OCI-LY7 (cell line): ENCODE results near the gene FTO. TPM values are rescaled to one million over a fixed set of nuclear protein-coding genes. Genes with fewer than 3 reads are reported as not detected.

Experiments
- BruUV-seq: library from RNA; stranded (reverse); fragments of 400-500 nt; replicated peaks from 2 replicates; lab custom pipeline; 2021; lab: Mats Ljungman, UMichigan
- CTCF ChIA-PET: fragments of 300-600 bp; sonication (Branson Sonifier 250); formaldehyde crosslinking; loops from one replicate; lab custom pipeline; 2022; ENCODE audit warnings: antibody characterized with exemption; ENCODE audit not compliant: unreplicated experiment; lab: Charles Lee
- POLR2A ChIA-PET: fragments of 300-600 bp; sonication (Branson Sonifier 250); formaldehyde crosslinking; loops from one replicate; lab custom pipeline; 2022; ENCODE audit warnings: antibody characterized with exemption; lab: Charles Lee
- DNase-seq: peaks from one replicate; pipeline ENCODE4 v3.0.0-alpha.2; 2015; ENCODE audit warnings: low spot score
- H2AFZ ChIP-seq: fragments of 200-600 bp; sonication (generic), shearing (Covaris generic); 2 replicates; pipeline ENCODE4 v1.6.1; 2014; ENCODE audit warnings: mild to moderate bottlenecking, antibody characterized with exemption, low read length, moderate library complexity
- H3K27ac ChIP-seq: fragments of 200-600 bp; sonication (generic); 2 replicates; pipeline ENCODE4 v1.5.1; 2014; ENCODE audit warnings: mixed run types, low read depth, mild to moderate bottlenecking, moderate library complexity, low read length, inconsistent platforms; ENCODE audit not compliant: poor library complexity, severe bottlenecking
- H3K36me3 ChIP-seq: fragments of 200-600 bp; sonication (generic); 2 replicates; pipeline ENCODE4 v1.6.1; 2014; ENCODE audit warnings: mild to moderate bottlenecking, antibody characterized with exemption, low read length, moderate library complexity, mixed read lengths; ENCODE audit not compliant: insufficient read depth
- H3K4me1 ChIP-seq: fragments of 200-600 bp; sonication (generic); 2 replicates; pipeline ENCODE4 v1.5.1; 2014; ENCODE audit warnings: mild to moderate bottlenecking, low read length; ENCODE audit not compliant: insufficient read depth, poor library complexity, severe bottlenecking
- H3K4me2 ChIP-seq: fragments of 200-600 bp; sonication (generic); 2 replicates; pipeline ENCODE4 v1.6.1; 2014; ENCODE audit warnings: mild to moderate bottlenecking, low read length
- H3K4me3 ChIP-seq: fragments of 200-600 bp; sonication (generic); 2 replicates; pipeline ENCODE4 v1.5.1; 2014; ENCODE audit warnings: mild to moderate bottlenecking, low read depth, low read length; ENCODE audit not compliant: poor library complexity, severe bottlenecking
- H3K79me2 ChIP-seq: fragments of 200-600 bp; sonication (generic); 2 replicates; pipeline ENCODE4 v1.6.1; 2016; ENCODE audit warnings: low read depth, mild to moderate bottlenecking, low read length, moderate library complexity, mixed read lengths; ENCODE audit not compliant: insufficient read depth
- H3K9me2 ChIP-seq: fragments of 200-600 bp; sonication (generic); 2 replicates; pipeline ENCODE4 v1.6.1; 2016; ENCODE audit warnings: mild to moderate bottlenecking, low read length, mixed read lengths; ENCODE audit not compliant: insufficient read depth
- H3K9me3 ChIP-seq: fragments of 200-600 bp; sonication (generic); 2 replicates; pipeline ENCODE4 v1.6.1; 2014; ENCODE audit warnings: mild to moderate bottlenecking, mixed run types, low read length, mixed read lengths
- H4K20me1 ChIP-seq: fragments of 200-600 bp; sonication (generic); 2 replicates; pipeline ENCODE4 v1.6.1; 2014; ENCODE audit warnings: mild to moderate bottlenecking, antibody characterized with exemption, low read length, moderate library complexity, mixed read lengths; ENCODE audit not compliant: insufficient read depth
- EZH2phosphoT487 ChIP-seq: fragments of 200-600 bp; sonication (generic); IDR thresholded peaks from 2 replicates; pipeline ENCODE4 v1.6.1; 2018; ENCODE audit warnings: low read depth, borderline replicate concordance, mild to moderate bottlenecking, mixed run types, antibody characterized with exemption, low read length, moderate library complexity, mixed read lengths
- intact Hi-C: fragments of 100-400 bp; cut with micrococcal nuclease; formaldehyde crosslinking; loops from one replicate; pipeline ENCODE4 v1.10.0; 2022; ENCODE audit not compliant: unreplicated experiment
- total RNA-seq, 2 experiments: library from RNA; depleted of rRNA in 1 of 2; stranded (reverse); fragments of >200 nt in 1 of 2; shearing (Covaris generic) in 1 of 2; gene quantifications; 2 replicates each; pipeline ENCODE4 v1.2.3, GENCODE V29; 2014 to 2022
- TF ChIP-seq, protein P1 (sequence below): fragments of 200-600 bp; sonication (generic); conservative IDR thresholded peaks from 2 replicates; pipeline ENCODE4 v1.5.1; 2014; ENCODE audit warnings: mild to moderate bottlenecking, antibody characterized with exemption, low read length, moderate library complexity, mixed read lengths

The FTO gene
- total RNA-seq, 2 experiments from 2014 or later = 57.1 to 68.0 TPM

GRCh38 chr16:53896722-53897121 lies 192.8 kb downstream of the FTO start:
- H3K9me3 ChIP-seq = no peaks in the 10 kb centered on the region
- no peak overlapping the region for H3K4me2 ChIP-seq
- intact Hi-C loops = no loop called here
- no peaks in the 10 kb centered on the region for H3K9me2 ChIP-seq
- H3K36me3 ChIP-seq = no peaks in the 10 kb centered on the region
- no peak overlapping the region for H3K27ac ChIP-seq
- POLR2A ChIA-PET = no interaction called here
- no peak overlapping the region for H3K4me3 ChIP-seq
- no peaks in the 10 kb centered on the region for H3K79me2 ChIP-seq
- CTCF ChIA-PET = no interaction called here
- TF ChIP-seq EZH2phosphoT487 = no peak
- TF ChIP-seq, protein P1, sequence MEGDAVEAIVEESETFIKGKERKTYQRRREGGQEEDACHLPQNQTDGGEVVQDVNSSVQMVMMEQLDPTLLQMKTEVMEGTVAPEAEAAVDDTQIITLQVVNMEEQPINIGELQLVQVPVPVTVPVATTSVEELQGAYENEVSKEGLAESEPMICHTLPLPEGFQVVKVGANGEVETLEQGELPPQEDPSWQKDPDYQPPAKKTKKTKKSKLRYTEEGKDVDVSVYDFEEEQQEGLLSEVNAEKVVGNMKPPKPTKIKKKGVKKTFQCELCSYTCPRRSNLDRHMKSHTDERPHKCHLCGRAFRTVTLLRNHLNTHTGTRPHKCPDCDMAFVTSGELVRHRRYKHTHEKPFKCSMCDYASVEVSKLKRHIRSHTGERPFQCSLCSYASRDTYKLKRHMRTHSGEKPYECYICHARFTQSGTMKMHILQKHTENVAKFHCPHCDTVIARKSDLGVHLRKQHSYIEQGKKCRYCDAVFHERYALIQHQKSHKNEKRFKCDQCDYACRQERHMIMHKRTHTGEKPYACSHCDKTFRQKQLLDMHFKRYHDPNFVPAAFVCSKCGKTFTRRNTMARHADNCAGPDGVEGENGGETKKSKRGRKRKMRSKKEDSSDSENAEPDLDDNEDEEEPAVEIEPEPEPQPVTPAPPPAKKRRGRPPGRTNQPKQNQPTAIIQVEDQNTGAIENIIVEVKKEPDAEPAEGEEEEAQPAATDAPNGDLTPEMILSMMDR = no peak
- H2AFZ ChIP-seq = no peak overlapping the region
- no TSS peak for BruUV-seq
- no peaks in the 10 kb centered on the region for H4K20me1 ChIP-seq
- no peaks in the 10 kb centered on the region for H3K4me1 ChIP-seq
- DNase-seq = no peak

- no peak overlapping the region for H3K4me3 ChIP-seq
- no TSS peak for BruUV-seq
- H2AFZ ChIP-seq = no peak overlapping the region
- no peaks in the 10 kb centered on the region for H4K20me1 ChIP-seq
- intact Hi-C loops = no loop called here
- H3K4me1 ChIP-seq = no peaks in the 10 kb centered on the region
- CTCF ChIA-PET = no interaction called here
- no peaks in the 10 kb centered on the region for H3K9me3 ChIP-seq
- H3K36me3 ChIP-seq = no peaks in the 10 kb centered on the region
- DNase-seq = no peak
- no peak overlapping the region for H3K27ac ChIP-seq
- no peak overlapping the region for H3K4me2 ChIP-seq
- H3K9me2 ChIP-seq = no peaks in the 10 kb centered on the region
- TF ChIP-seq, protein P1 = no peak
- TF ChIP-seq EZH2phosphoT487 = no peak
- POLR2A ChIA-PET = no interaction called here
- H3K79me2 ChIP-seq = no peaks in the 10 kb centered on the region
Observed at GRCh38 chr16:53898993-53899392, 195.0 kb downstream of the FTO start.

GRCh38 chr16:53899431-53899830 lies 195.5 kb downstream of the FTO start:
- intact Hi-C loops = no loop called here

More at GRCh38 chr16:53899431-53899830, 195.5 kb downstream of the FTO start:
- Histone ChIP-seq H3K9me2 (no peaks in the 10 kb centered on the region), H3K9me3 (no peaks in the 10 kb centered on the region), H2AFZ (no peak overlapping the region), H3K79me2 (no peaks in the 10 kb centered on the region), H3K36me3 (no peaks in the 10 kb centered on the region), H3K27ac (no peak overlapping the region), H3K4me2 (no peak overlapping the region), H4K20me1 (no peaks in the 10 kb centered on the region), H3K4me1 (no peaks in the 10 kb centered on the region), H3K4me3 (no peak overlapping the region)
- ChIA-PET POLR2A (no interaction called here), CTCF (no interaction called here)
- TF ChIP-seq, protein P1 = no peak
- no peak for TF ChIP-seq EZH2phosphoT487
- no peak for DNase-seq
- no TSS peak for BruUV-seq
